ENCODE results near the gene CD209. TPM values are rescaled to one million over a fixed set of nuclear protein-coding genes. Genes with fewer than 3 reads are reported as not detected.

Gene CD209
- total and polyA plus RNA-seq, 2 experiments from 2014 or later = 0.35 TPM; not detected in 1

GRCh38 chr19:7744199-7744786 is 3.0 kb downstream of the CD209 start (continued):
- TF ChIP-seq ZNF462 (CRISPR knock-in tag; IDR thresholded peaks at IDR 0.05) (no peak), EZH2 (IDR thresholded peaks at IDR 0.05; ENCODE audit: low read depth, unreplicated experiment) (no peak)

- Histone ChIP-seq H3K4me2 (no peak overlapping the region), H3K4me1 (ENCODE audit: insufficient read depth) (peaks cover 12% of the 10 kb centered on the region; the same call in 1 of the 2 replicates)
- H3K4me3 Mint-ChIP-seq = no peak overlapping the region; the same call in 2 of the 3 replicates
- TF ChIP-seq ZNF462 (CRISPR knock-in tag; IDR thresholded peaks at IDR 0.05) (no peak), ZNF331 (CRISPR knock-in tag; IDR thresholded peaks at IDR 0.05; ENCODE audit: low read depth) (no peak), NANOG (IDR thresholded peaks at IDR 0.05; ENCODE audit: borderline replicate concordance) (no peak), CREB1 (CRISPR knock-in tag; IDR thresholded peaks at IDR 0.05; ENCODE audit: low read depth) (no peak)
These were observed 3.9 kb downstream of the CD209 start for GRCh38 chr19:7743425-7743841.

More at GRCh38 chr19:7743425-7743841, 3.9 kb downstream of the CD209 start:
- H3K27ac Mint-ChIP-seq = no peak overlapping the region
- H3K4me3 ChIP-seq = no peak overlapping the region
- H3K9me2 ChIP-seq (ENCODE audit: insufficient read depth) = 0 out of 2 replicates have a peak, but pooled peaks cover 2% of the 10 kb centered on the region
- DNase-seq (ENCODE audit: low spot score) (no peak), ATAC-seq (no peak)
- H3F3A ChIP-seq (replicated peaks; ENCODE audit: low read depth) = no peaks in the 10 kb centered on the region
- no peaks in the 10 kb centered on the region for H3K36me3 Mint-ChIP-seq (ENCODE audit: low read depth)
- no peak overlapping the region for H2AFZ ChIP-seq
- no peaks in the 10 kb centered on the region for H3K36me3 ChIP-seq (ENCODE audit: insufficient read depth)
- no peaks in the 10 kb centered on the region for H3K27me3 ChIP-seq (ENCODE audit: insufficient read depth)
- H3K9me3 Mint-ChIP-seq = no peaks in the 10 kb centered on the region; the same call in 2 of the 3 replicates
- H3K4me1 Mint-ChIP-seq = peaks cover 17% of the 10 kb centered on the region
- H3K27me3 Mint-ChIP-seq (ENCODE audit: insufficient read depth, low read depth, poor library complexity) = peaks cover 5% of the 10 kb centered on the region
- H3K79me2 ChIP-seq (replicated peaks; ENCODE audit: insufficient read depth) = no peaks in the 10 kb centered on the region
- no peaks in the 10 kb centered on the region for H4K20me1 ChIP-seq (replicated peaks; ENCODE audit: insufficient read depth)
- no peak overlapping the region for H3K27ac ChIP-seq (ENCODE audit: low read depth)

Data from GM23338 (cell line).